ENCODE measurements around the gene HOTAIR. TPM values are rescaled to one million over a fixed set of nuclear protein-coding genes. Genes with fewer than 3 reads are reported as not detected.

Gene HOTAIR
- total RNA-seq, 1 experiment from 2014 or later, result 3.3 TPM

- no peak for DNase-seq (ENCODE audit: low read depth)
Observed at GRCh38 chr12:53929527-53929926, 45.2 kb downstream of the HOTAIR start.

GRCh38 chr12:53928054-53928835, 46.5 kb downstream of the HOTAIR start:
- DNase-seq (ENCODE audit: low read depth), result no peak

- no peak for DNase-seq (ENCODE audit: low read depth)
Observed at GRCh38 chr12:53927220-53928029, 47.3 kb downstream of the HOTAIR start.

- peak; percentile 23 for DNase-seq (ENCODE audit: low read depth)
Observed at GRCh38 chr12:53924521-53925405, 50.0 kb downstream of the HOTAIR start.

GRCh38 chr12:53916788-53917655, 57.7 kb downstream of the HOTAIR start:
- no peak for DNase-seq (ENCODE audit: low read depth)

Other genes starting within 250 kb of the HOTAIR start
- gene CALCOCO1, start 247.5 kb downstream of the HOTAIR start, total RNA-seq (2014; rRNA removed), result 49.0 and 69.4 TPM in 2 replicates
- gene CISTR, start 223.0 kb downstream of the HOTAIR start, total RNA-seq (2014; rRNA removed), result not detected in 2 replicates
- gene HOXC13, start 36.1 kb downstream of the HOTAIR start, total RNA-seq (2014; rRNA removed), result 9.1 and 9.4 TPM in 2 replicates
- 0.34 and 0.38 TPM in 2 replicates for gene HOXC12, start 20.1 kb downstream of the HOTAIR start, total RNA-seq (2014; rRNA removed)
- gene HOXC11, start 1.8 kb downstream of the HOTAIR start, total RNA-seq (2014; rRNA removed), result 3.2 and 3.4 TPM in 2 replicates
- gene HOXC10, start 10.2 kb upstream of the HOTAIR start, total RNA-seq (2014; rRNA removed), result 6.9 and 7.5 TPM in 2 replicates
- gene HOXC9, start 25.2 kb upstream of the HOTAIR start, total RNA-seq (2014; rRNA removed), result 7.8 and 8.8 TPM in 2 replicates
- 8.7 and 10.0 TPM in 2 replicates for gene HOXC8, start 34.0 kb upstream of the HOTAIR start, total RNA-seq (2014; rRNA removed)
- 5.3 and 5.6 TPM in 2 replicates for gene HOXC6, start 53.5 kb upstream of the HOTAIR start, total RNA-seq (2014; rRNA removed)
- gene HOXC5, start 58.1 kb upstream of the HOTAIR start, total RNA-seq (2014; rRNA removed), result 1.8 and 2.9 TPM in 2 replicates
- gene HOXC4, start 78.9 kb upstream of the HOTAIR start, total RNA-seq (2014; rRNA removed), result 2.9 and 4.2 TPM in 2 replicates
- 57.6 and 69.9 TPM in 2 replicates for gene SMUG1, start 214.0 kb upstream of the HOTAIR start, total RNA-seq (2014; rRNA removed)

Measured in LHCN-M2 (cell line).